ENCODE measurements around the gene GPR107. TPM values are rescaled to one million over a fixed set of nuclear protein-coding genes. Genes with fewer than 3 reads are reported as not detected.

The GPR107 gene
- polyA plus RNA-seq, 2 of the 4 experiments (the other 2 are of a cell fraction), result 28.1 to 45.1 TPM

GRCh38 chr9:130018265-130018664, 35.4 kb upstream of the GPR107 start:
- ATAC-seq (no peak), FAIRE-seq (no peak), DNase-seq (ENCODE audit: low read depth in 1 of 2, low spot score in 1 of 2) (no peak)
- H3K4me2 ChIP-seq, result no peak overlapping the region
- WGBS (ENCODE audit: missing lambda C conversion rate), result 92% methylated on average over 4 of the region's 4 CpGs
- H3K4me3 ChIP-seq, result no peak overlapping the region
- TF ChIP-seq RCOR1 (IDR thresholded peaks at IDR 0.05; ENCODE audit: low read depth, low read length) (no peak), KDM5A (IDR thresholded peaks at IDR 0.05) (no peak), CBX8 (IDR thresholded peaks at IDR 0.05) (no peak), HOXB5 (CRISPR knock-in tag; IDR thresholded peaks at IDR 0.05) (no peak), MAZ (IDR thresholded peaks at IDR 0.05; ENCODE audit: borderline replicate concordance, low read depth, low read length) (no peak), RFX5 (IDR thresholded peaks at IDR 0.05) (no peak)
- POLR2A ChIA-PET, result no interaction called here
- H3K4me1 ChIP-seq, result peaks cover 4% of the 10 kb centered on the region; the same call in 1 of the 3 replicates
- CTCF ChIA-PET, result no interaction called here
- H3K27ac ChIP-seq, result no peak overlapping the region
- 0 out of 3 replicates have a peak, but pooled peaks cover 5% of the 10 kb centered on the region for H3K9me3 ChIP-seq

GRCh38 chr9:130020618-130021017, 33.1 kb upstream of the GPR107 start:
- FAIRE-seq (no peak), DNase-seq (ENCODE audit: low read depth in 1 of 2, low spot score in 1 of 2) (no peak), ATAC-seq (no peak)
- TF ChIP-seq MAX (IDR thresholded peaks at IDR 0.05), result no peak
- TF ChIP-seq KDM1A (IDR thresholded peaks at IDR 0.05; ENCODE audit: low read depth), result no peak
- no peak for TF ChIP-seq E2F6 (IDR thresholded peaks at IDR 0.05; ENCODE audit: borderline replicate concordance, low read depth)
- TF ChIP-seq ZC3H11A (IDR thresholded peaks at IDR 0.05), result no peak
- no peak for TF ChIP-seq TFCP2L1 (CRISPR knock-in tag; IDR thresholded peaks at IDR 0.05)
- no peak for TF ChIP-seq FOSL2 (IDR thresholded peaks at IDR 0.05)
- no peak for TF ChIP-seq FOSL2 (CRISPR knock-in tag; IDR thresholded peaks at IDR 0.05)
- no peak for TF ChIP-seq RNF2 (IDR thresholded peaks at IDR 0.05; ENCODE audit: borderline replicate concordance, low read depth)
- no peak for TF ChIP-seq SREBF2 (IDR thresholded peaks at IDR 0.05)
- no peak for TF ChIP-seq PHF8 (IDR thresholded peaks at IDR 0.05; ENCODE audit: borderline replicate concordance, low read depth)
- no peak for TF ChIP-seq ZSCAN20 (CRISPR knock-in tag; IDR thresholded peaks at IDR 0.05)
- TF ChIP-seq EHF (CRISPR knock-in tag; IDR thresholded peaks at IDR 0.05), result no peak
- TF ChIP-seq EP300 (IDR thresholded peaks at IDR 0.05), result no peak
- TF ChIP-seq CEBPB (IDR thresholded peaks at IDR 0.05), result no peak
- TF ChIP-seq NFE2L2 (conservative IDR thresholded peaks at IDR 0.05; ENCODE audit: low read length), result no peak
- TF ChIP-seq RARB (CRISPR knock-in tag; IDR thresholded peaks at IDR 0.05), result no peak
- TF ChIP-seq CBX2 (IDR thresholded peaks at IDR 0.05; ENCODE audit: borderline replicate concordance, low read depth), result no peak
- TF ChIP-seq ATOH8 (CRISPR knock-in tag; IDR thresholded peaks at IDR 0.05; ENCODE audit: low read depth), result no peak
- no peak for TF ChIP-seq HMGXB4 (CRISPR knock-in tag; IDR thresholded peaks at IDR 0.05; ENCODE audit: borderline replicate concordance)
- no peak for TF ChIP-seq FOXS1 (CRISPR knock-in tag; IDR thresholded peaks at IDR 0.05)
- POLR2A ChIA-PET, result no interaction called here
- no peak overlapping the region for H3K4me3 ChIP-seq
- no peak overlapping the region for H3K4me2 ChIP-seq
- 0 out of 3 replicates have a peak, but pooled peaks cover 5% of the 10 kb centered on the region for H3K9me3 ChIP-seq
- H3K4me1 ChIP-seq, result peaks cover 27% of the 10 kb centered on the region
- WGBS (ENCODE audit: missing lambda C conversion rate), result 77% methylated on average over 7 of the region's 7 CpGs
- CTCF ChIA-PET, result interaction anchor here (1.7 kb wide), 1 partner anchor 135 kb away, joined by 5 read pairs; no protein-coding TSS in a partner anchor
- H3K27ac ChIP-seq, result no peak overlapping the region

All from A549 (cell line).